Smooth muscle cell (in vitro differentiated cells): ENCODE measurements around the gene STX8. TPM values are rescaled to one million over a fixed set of nuclear protein-coding genes. Genes with fewer than 3 reads are reported as not detected.

ENCODE experiments used
- DNase-seq: peaks from one replicate; lab custom pipeline; 2025; ENCODE audit not compliant: unreplicated experiment; lab: John Stamatoyannopoulos, UW
- H2AFZ ChIP-seq: fragments of 200-600 bp; sonication (generic); 2 replicates; pipeline ENCODE4 v1.6.0; 2016; ENCODE audit warnings: antibody characterized with exemption, low read depth, mild to moderate bottlenecking
- H3F3A ChIP-seq: fragments of 200-600 bp; sonication (generic); 2 replicates; pipeline ENCODE4 v1.6.0; 2017; ENCODE audit warnings: antibody characterized with exemption, low read depth
- H3K27ac ChIP-seq: fragments of 200-600 bp; sonication (generic); 2 replicates; pipeline ENCODE4 v1.5.1; 2016; ENCODE audit warnings: low read depth, mild to moderate bottlenecking
- H3K27me3 ChIP-seq: fragments of 200-600 bp; sonication (generic); 2 replicates; pipeline ENCODE4 v1.6.1; 2016; ENCODE audit warnings: low read depth, mild to moderate bottlenecking
- H3K36me3 ChIP-seq: fragments of 200-600 bp; sonication (generic); 2 replicates; pipeline ENCODE4 v1.5.1; 2016; ENCODE audit warnings: low read depth
- H3K4me1 ChIP-seq: fragments of 200-600 bp; sonication (generic); 2 replicates; pipeline ENCODE4 v1.5.1; 2016; ENCODE audit warnings: low read depth
- H3K4me2 ChIP-seq: fragments of 200-600 bp; sonication (generic); 2 replicates; pipeline ENCODE4 v1.6.0; 2016; ENCODE audit warnings: mild to moderate bottlenecking
- H3K4me3 ChIP-seq: fragments of 200-600 bp; sonication (generic); 2 replicates; pipeline ENCODE4 v1.5.1; 2016; ENCODE audit warnings: mild to moderate bottlenecking
- H3K79me2 ChIP-seq: fragments of 200-600 bp; sonication (generic); 2 replicates; pipeline ENCODE4 v1.6.0; 2016; ENCODE audit warnings: low read depth, mild to moderate bottlenecking
- H3K9ac ChIP-seq: fragments of 200-600 bp; sonication (generic); 2 replicates; pipeline ENCODE4 v1.6.0; 2016; ENCODE audit warnings: low read depth
- H3K9me3 ChIP-seq: fragments of 200-600 bp; sonication (generic); replicated peaks from 2 replicates; pipeline ENCODE4 v1.5.1; 2016; ENCODE audit warnings: low read depth
- H4K20me1 ChIP-seq: fragments of 200-600 bp; sonication (generic); 2 replicates; pipeline ENCODE4 v1.6.0; 2016; ENCODE audit warnings: low read depth
- CTCF ChIP-seq: fragments of 200-600 bp; sonication (generic); IDR thresholded peaks from 2 replicates; pipeline ENCODE4 v1.5.1; 2017; ENCODE audit warnings: borderline replicate concordance, mild to moderate bottlenecking, antibody characterized with exemption; ENCODE audit not compliant: insufficient read depth, poor library complexity, severe bottlenecking
- WGBS: methylation state at CpG from one replicate; pipeline ENCODE4 v1.1.7; 2016; ENCODE audit warnings: low lambda C conversion rate; 5-methylcytosine and 5-hydroxymethylcytosine counted together
- polyA plus RNA-seq: library from polyadenylated mRNA; unstranded; fragments of >200 nt; fragmentation: Nextera tagmentation; extraction: Ambion mirVana; gene quantifications from 2 replicates; pipeline ENCODE4 v1.2.1, GENCODE V29; 2016
- total RNA-seq: library from RNA; depleted of rRNA; stranded (reverse); fragments of >200 nt; gene quantifications from 2 replicates; pipeline ENCODE4 v1.2.3, GENCODE V29; 2014

STX8 gene
- total and polyA plus RNA-seq, 2 experiments from 2014 or later = 63.8 to 88.5 TPM

GRCh38 chr17:9331279-9332131 lies 244.1 kb downstream of the STX8 start:
- Histone ChIP-seq H3K4me3 (no peak overlapping the region), H4K20me1 (peaks cover 9% of the 10 kb centered on the region), H3K9me3 (no peaks in the 10 kb centered on the region), H3K4me2 (no peak overlapping the region), H3K4me1 (peaks cover 33% of the 10 kb centered on the region), H3K79me2 (no peaks in the 10 kb centered on the region), H3K36me3 (no peaks in the 10 kb centered on the region), H3K27ac (no peak overlapping the region), H3K9ac (no peak overlapping the region), H3F3A (no peaks in the 10 kb centered on the region), H2AFZ (no peak overlapping the region), H3K27me3 (no peaks in the 10 kb centered on the region)
- no peak for DNase-seq
- no peak for TF ChIP-seq CTCF
- WGBS = 76% methylated on average over 16 of the region's 16 CpGs

- H3K9ac ChIP-seq = no peak overlapping the region
- H3K9me3 ChIP-seq = no peaks in the 10 kb centered on the region
- no peaks in the 10 kb centered on the region for H3K27me3 ChIP-seq
- 66% methylated on average over 21 of the region's 21 CpGs for WGBS
- no peak overlapping the region for H3K4me3 ChIP-seq
- peaks cover 9% of the 10 kb centered on the region for H4K20me1 ChIP-seq
- no peak for TF ChIP-seq CTCF
- no peaks in the 10 kb centered on the region for H3K79me2 ChIP-seq
- DNase-seq = no peak
- no peak overlapping the region for H3K27ac ChIP-seq
- no peaks in the 10 kb centered on the region for H3K36me3 ChIP-seq
- peaks cover 33% of the 10 kb centered on the region for H3K4me1 ChIP-seq
- no peak overlapping the region for H2AFZ ChIP-seq
- H3K4me2 ChIP-seq = no peak overlapping the region
- H3F3A ChIP-seq = no peaks in the 10 kb centered on the region
These were observed 244.9 kb downstream of the STX8 start for GRCh38 chr17:9330611-9331271.

DNA sequence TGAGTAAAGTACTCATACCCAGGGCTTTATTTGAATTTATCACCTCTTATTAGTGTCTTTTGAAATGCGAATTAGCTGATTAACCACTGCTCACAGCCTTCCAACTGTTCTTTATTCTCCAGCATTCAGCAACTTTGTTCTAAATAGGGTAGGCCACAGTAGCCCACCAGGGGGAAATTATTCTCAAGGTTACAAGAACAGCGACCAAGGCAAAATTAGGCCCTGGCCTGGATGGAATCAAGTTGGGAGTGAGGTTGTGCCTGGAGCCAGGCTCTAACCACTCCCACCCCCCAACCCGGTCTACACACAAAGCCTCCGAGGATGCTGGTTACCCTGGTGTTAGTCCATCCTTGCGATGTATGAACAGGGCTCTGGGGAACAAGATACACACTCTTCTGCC lies 245.5 kb downstream of the STX8 start:
- no peak overlapping the region for H3K27ac ChIP-seq
- H3K27me3 ChIP-seq = no peaks in the 10 kb centered on the region
- peaks cover 9% of the 10 kb centered on the region for H4K20me1 ChIP-seq
- H3K36me3 ChIP-seq = no peaks in the 10 kb centered on the region
- DNase-seq = no peak
- no peak overlapping the region for H3K9ac ChIP-seq
- 60% methylated on average over 5 of the region's 5 CpGs for WGBS
- no peak overlapping the region for H3K4me2 ChIP-seq
- H3K4me3 ChIP-seq = no peak overlapping the region
- H2AFZ ChIP-seq = no peak overlapping the region
- H3F3A ChIP-seq = no peaks in the 10 kb centered on the region
- H3K4me1 ChIP-seq = peaks cover 33% of the 10 kb centered on the region
- no peaks in the 10 kb centered on the region for H3K9me3 ChIP-seq
- H3K79me2 ChIP-seq = no peaks in the 10 kb centered on the region
- TF ChIP-seq CTCF = no peak
